HepG2 (cell line): Measurements from ENCODE around the gene BACE1-AS. TPM values are rescaled to one million over a fixed set of nuclear protein-coding genes. Genes with fewer than 3 reads are reported as not detected.

Source experiments
- ATAC-seq: fragments of 200-7000 bp; cut with Tn5 transposase; 3 replicates; pipeline ENCODE4 v1.9.1; 2020; ENCODE audit warnings: mild to moderate bottlenecking, moderate library complexity
- BruUV-seq: library from RNA; stranded (reverse); fragments of 400-500 nt; replicated peaks from 2 replicates; lab custom pipeline; 2021; lab: Mats Ljungman, UMichigan
- CTCF ChIA-PET: fragments of 300-600 bp; formaldehyde crosslinking; extraction: SDS; loops from one replicate; lab custom pipeline; 2021; ENCODE audit warnings: low total read pairs, inconsistent platforms, low intra/inter-chr PET ratio; lab: Yijun Ruan, JAX
- POLR2A ChIA-PET: fragments of 350-600 bp; sonication (Branson Sonifier 250); formaldehyde crosslinking; loops from one replicate; lab custom pipeline; 2020; ENCODE audit warnings: antibody characterized with exemption, inconsistent platforms; lab: Yijun Ruan, JAX
- DNase-seq: peaks from one replicate; pipeline ENCODE4 v3.0.0-alpha.2; 2015; ENCODE audit warnings: low spot score
- FAIRE-seq: peaks from 3 replicates; lab custom pipeline; 2011; peaks lifted over from hg19 to GRCh38; lab: Jason Lieb, UNC
- H2AFZ ChIP-seq: one replicate; pipeline ENCODE4 v1.6.1; 2011; ENCODE audit warnings: low read length, inconsistent platforms
- H3K27ac ChIP-seq: fragments of 300-600 bp; 3 replicates; pipeline ENCODE4 v1.8.0; 2011; ENCODE audit warnings: mixed run types, mild to moderate bottlenecking, mixed read lengths, low read length, inconsistent platforms; ENCODE audit not compliant: insufficient read depth; ENCODE audit errors: extremely low read length
- H3K27me3 ChIP-seq, 2 experiments: fragments of 200-600 bp in 1 of 2; 2 replicates in 1 of 2; 3 replicates in 1 of 2; pipeline versions ENCODE4 v1.6.0 to v1.8.0; 2011; ENCODE audit warnings: low read length in 2 of 2, mild to moderate bottlenecking in 2 of 2, moderate library complexity in 2 of 2, inconsistent platforms in 1 of 2; ENCODE audit not compliant: insufficient read depth in 2 of 2, control insufficient read depth in 1 of 2
- H3K36me3 ChIP-seq, 2 experiments: fragments of 200-600 bp in 1 of 2; replicated peaks in 1 of 2; 2 replicates in 1 of 2; 3 replicates in 1 of 2; pipeline versions ENCODE4 v1.5.1 to v1.8.0; 2011; ENCODE audit warnings: low read length in 2 of 2, inconsistent platforms in 1 of 2; ENCODE audit not compliant: insufficient read depth in 2 of 2, control insufficient read depth in 1 of 2
- H3K4me1 ChIP-seq: 2 replicates; pipeline ENCODE4 v1.5.1; 2012; ENCODE audit warnings: low read length, inconsistent platforms; ENCODE audit not compliant: insufficient read depth
- H3K4me2 ChIP-seq: 2 replicates; pipeline ENCODE4 v1.6.0; 2011; ENCODE audit warnings: low read depth, low read length, inconsistent platforms
- H3K4me3 ChIP-seq, 3 experiments: fragments of 200-600 bp in 1 of 3; sonication (generic), shearing (Covaris generic) in 1 of 3; replicated peaks in 1 of 3; 2 replicates each; pipeline ENCODE4 v1.5.1; 2011 to 2016; ENCODE audit warnings: low read length in 3 of 3, inconsistent platforms in 2 of 3, low read depth in 2 of 3, mild to moderate bottlenecking in 2 of 3, control low read depth in 1 of 3, mixed read lengths in 1 of 3; ENCODE audit not compliant: insufficient read depth in 1 of 3
- H3K79me2 ChIP-seq: one replicate; pipeline ENCODE4 v1.6.1; 2011; ENCODE audit warnings: low read length, inconsistent platforms; ENCODE audit not compliant: insufficient read depth
- H3K9ac ChIP-seq: 2 replicates; pipeline ENCODE4 v1.6.0; 2011; ENCODE audit warnings: mild to moderate bottlenecking, low read depth, low read length, inconsistent platforms; ENCODE audit not compliant: insufficient read depth
- H3K9me3 ChIP-seq: 2 replicates; pipeline ENCODE4 v1.5.1; 2012; ENCODE audit warnings: mild to moderate bottlenecking, low read length
- H4K20me1 ChIP-seq: 2 replicates; pipeline ENCODE4 v1.6.0; 2011; ENCODE audit warnings: inconsistent platforms, mild to moderate bottlenecking, low read length, moderate library complexity; ENCODE audit not compliant: insufficient read depth
- HMGXB4 ChIP-seq, 2 experiments: sonication (generic) in 1 of 2; formaldehyde crosslinking in 1 of 2; IDR thresholded peaks; 2 replicates each; pipeline versions ENCODE4 v1.4.0 to v1.6.1; 2018 to 2020; ENCODE audit warnings: missing genetic modification reagents in 2 of 2, borderline replicate concordance in 1 of 2, low read depth in 1 of 2, mild to moderate bottlenecking in 1 of 2, missing biosample characterization in 1 of 2
- SIX4 ChIP-seq: sonication (generic); formaldehyde crosslinking; IDR thresholded peaks from 2 replicates; pipeline ENCODE4 v1.4.0; 2020; ENCODE audit warnings: missing genetic modification reagents
- STAT5B ChIP-seq: sonication (generic); formaldehyde crosslinking; IDR thresholded peaks from 2 replicates; pipeline ENCODE4 v1.4.0; 2020; ENCODE audit warnings: missing genetic modification reagents
- ZHX1 ChIP-seq: sonication (generic); formaldehyde crosslinking; IDR thresholded peaks from 2 replicates; pipeline ENCODE4 v1.8.1; 2022; ENCODE audit warnings: low read depth, mild to moderate bottlenecking, missing genetic modification reagents
- ZHX2 ChIP-seq, 2 experiments: sonication (generic) in 1 of 2; formaldehyde crosslinking in 1 of 2; IDR thresholded peaks; 2 replicates each; pipeline versions ENCODE4 v1.6.1 to v1.9.0; 2014 to 2022; ENCODE audit warnings: antibody characterized with exemption in 1 of 2, borderline replicate concordance in 1 of 2, inconsistent platforms in 1 of 2, low read depth in 1 of 2, missing genetic modification reagents in 1 of 2
- ZNF563 ChIP-seq: sonication (generic); formaldehyde crosslinking; IDR thresholded peaks from 2 replicates; pipeline ENCODE4 v1.8.0; 2022; ENCODE audit warnings: mild to moderate bottlenecking, moderate library complexity, missing genetic modification reagents
- ZNF720 ChIP-seq: sonication (generic); formaldehyde crosslinking; IDR thresholded peaks from 2 replicates; pipeline ENCODE4 v1.4.0; 2020; ENCODE audit warnings: missing genetic modification reagents
- WGBS: methylation state at CpG from one replicate; pipeline ENCODE4 v1.1.6; 2017; ENCODE audit warnings: low lambda C conversion rate; 5-methylcytosine and 5-hydroxymethylcytosine counted together
- in situ Hi-C: cut with HindIII; loops from 2 replicates; pipeline ENCODE4 v1.10.0; 2017; ENCODE audit warnings: low pct_unique_long_range_greater_than_20kb; ENCODE audit not compliant: extremely low pct_ligation_motif_present
- intact Hi-C: fragments of 100-400 bp; cut with micrococcal nuclease; formaldehyde crosslinking; loops from one replicate; pipeline ENCODE4 v1.10.0; 2022; ENCODE audit not compliant: unreplicated experiment
- polyA plus RNA-seq, 8 experiments: library from polyadenylated mRNA; depleted of rRNA in 3 of 8; stranded (reverse) in 7 of 8; unstranded in 1 of 8; fragments of >200 nt; fragmentation: Illumina TruSeq in 4 of 8; extraction: Trizol in 4 of 8; gene quantifications; 2 replicates each; pipeline versions ENCODE4 v1.2.1 to v1.2.3, GENCODE V29; 2011 to 2016; ENCODE audit warnings: low read depth in 4 of 8, missing spikeins in 1 of 8, mixed read lengths in 1 of 8; ENCODE audit not compliant: insufficient read depth in 1 of 8
- total RNA-seq, 5 experiments: library from RNA; depleted of rRNA; stranded (reverse); fragments of >200 nt; fragmentation: Illumina TruSeq; extraction: Trizol; gene quantifications; 2 replicates each; pipeline ENCODE4 v1.2.3, GENCODE V29; 2016; ENCODE audit warnings: low read depth in 1 of 5

BACE1-AS gene
- total and polyA plus RNA-seq, 2 of the 13 experiments (the other 11 are each of a cell fraction or from before 2014, with no cell fraction given), result 2.0 to 3.9 TPM

GRCh38 chr11:117337076-117337475 lies 45.9 kb downstream of the BACE1-AS start:
- CTCF ChIA-PET, result no interaction called here
- FAIRE-seq (no peak), DNase-seq (no peak), ATAC-seq (no peak)
- 96% methylated on average over 4 of the region's 4 CpGs for WGBS
- TF ChIP-seq ZHX1 (CRISPR knock-in tag), result no peak
- no peak for TF ChIP-seq SIX4 (CRISPR knock-in tag)
- TF ChIP-seq ZNF720 (CRISPR knock-in tag), result no peak
- no peak for TF ChIP-seq ZHX2 (IDR thresholded peaks at IDR 0.05; ENCODE audit: low read depth)
- no peak for TF ChIP-seq ZHX2 (CRISPR knock-in tag; IDR thresholded peaks at IDR 0.05; ENCODE audit: borderline replicate concordance)
- TF ChIP-seq ZNF563 (CRISPR knock-in tag), result no peak
- TF ChIP-seq STAT5B (CRISPR knock-in tag), result no peak
- no peak for TF ChIP-seq HMGXB4 (CRISPR knock-in tag; IDR thresholded peaks at IDR 0.05; ENCODE audit: borderline replicate concordance in 1 of 2, low read depth in 1 of 2)
- intact Hi-C loops (no loop called here), in situ Hi-C loops (no loop called here)
- Histone ChIP-seq H3K79me2 (no peaks in the 10 kb centered on the region), H4K20me1 (no peaks in the 10 kb centered on the region), H3K27me3 (no peaks in the 10 kb centered on the region), H3K4me2 (no peak overlapping the region), H3K4me1 (peaks cover 9% of the 10 kb centered on the region), H3K36me3 (peaks cover 0 to 1% of the 10 kb centered on the region in 2 experiments; a peak in 2 of 5 replicates), H3K27ac (no peak overlapping the region), H2AFZ (no peak overlapping the region), H3K9me3 (no peaks in the 10 kb centered on the region), H3K9ac (no peak overlapping the region), H3K4me3 (no peak overlapping the region)
- POLR2A ChIA-PET, result no interaction called here
- no TSS peak for BruUV-seq
